Measurements from ENCODE around the gene GRK7.

Gene GRK7, protein sequence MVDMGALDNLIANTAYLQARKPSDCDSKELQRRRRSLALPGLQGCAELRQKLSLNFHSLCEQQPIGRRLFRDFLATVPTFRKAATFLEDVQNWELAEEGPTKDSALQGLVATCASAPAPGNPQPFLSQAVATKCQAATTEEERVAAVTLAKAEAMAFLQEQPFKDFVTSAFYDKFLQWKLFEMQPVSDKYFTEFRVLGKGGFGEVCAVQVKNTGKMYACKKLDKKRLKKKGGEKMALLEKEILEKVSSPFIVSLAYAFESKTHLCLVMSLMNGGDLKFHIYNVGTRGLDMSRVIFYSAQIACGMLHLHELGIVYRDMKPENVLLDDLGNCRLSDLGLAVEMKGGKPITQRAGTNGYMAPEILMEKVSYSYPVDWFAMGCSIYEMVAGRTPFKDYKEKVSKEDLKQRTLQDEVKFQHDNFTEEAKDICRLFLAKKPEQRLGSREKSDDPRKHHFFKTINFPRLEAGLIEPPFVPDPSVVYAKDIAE (N-terminal part only)

DNA sequence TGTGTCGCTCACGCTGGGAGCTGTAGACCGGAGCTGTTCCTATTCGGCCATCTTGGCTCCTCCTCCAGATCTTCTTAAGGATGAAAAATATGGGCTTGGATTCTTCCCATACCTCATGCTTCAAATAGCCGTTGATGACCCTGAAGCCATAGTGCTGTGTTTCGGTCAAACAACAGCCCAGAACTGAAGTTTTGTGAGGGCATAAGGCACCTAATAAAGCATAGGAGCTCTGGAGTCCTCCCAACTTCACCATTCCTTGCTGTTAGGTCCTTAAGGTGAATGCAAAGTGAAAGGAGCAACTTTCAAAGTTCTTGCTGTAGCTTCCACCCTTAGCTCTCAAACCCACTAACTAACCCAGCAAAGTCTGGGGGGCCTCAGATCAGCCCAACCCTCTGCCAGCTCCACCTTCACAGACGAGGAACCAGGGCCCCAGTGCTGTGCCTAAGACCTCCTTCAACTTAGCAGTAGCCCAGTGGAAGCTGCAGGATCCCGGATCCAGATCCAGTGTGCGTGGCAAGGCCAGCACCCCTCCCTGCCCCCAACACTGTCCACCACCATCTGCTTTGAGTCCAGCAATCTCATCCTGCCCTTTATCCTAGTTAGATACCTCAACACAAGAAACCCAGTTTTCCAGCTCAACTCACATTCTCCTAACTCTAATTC, at the start of gene GRK7:
Gene GRK7, plus strand, starts transcription at position 321 of the 663 bp plus-strand sequence. CDS start 14,877 bp downstream, outside the sequence.
- no peak for DNase-seq

DNA sequence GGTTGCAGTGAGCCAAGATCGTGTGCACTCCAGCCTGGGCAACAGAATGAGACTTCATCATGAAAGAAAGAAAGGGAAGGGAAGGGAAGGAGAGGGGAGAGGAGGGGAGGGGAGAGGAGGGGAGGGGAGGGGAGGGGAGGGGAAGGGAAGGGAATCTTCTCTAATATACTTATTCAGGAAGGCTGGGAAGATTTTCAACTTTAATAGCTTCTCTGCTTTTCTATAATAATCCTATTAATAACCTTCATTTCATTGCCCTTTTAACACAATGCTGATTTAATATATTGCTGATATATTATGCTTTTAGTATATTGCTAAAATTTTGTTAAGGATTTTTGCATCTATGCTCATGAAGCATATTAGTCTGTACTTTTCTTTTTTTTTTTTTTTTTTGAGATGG, 48.5 kb upstream of the GRK7 start:
- DNase-seq: no peak

DNA sequence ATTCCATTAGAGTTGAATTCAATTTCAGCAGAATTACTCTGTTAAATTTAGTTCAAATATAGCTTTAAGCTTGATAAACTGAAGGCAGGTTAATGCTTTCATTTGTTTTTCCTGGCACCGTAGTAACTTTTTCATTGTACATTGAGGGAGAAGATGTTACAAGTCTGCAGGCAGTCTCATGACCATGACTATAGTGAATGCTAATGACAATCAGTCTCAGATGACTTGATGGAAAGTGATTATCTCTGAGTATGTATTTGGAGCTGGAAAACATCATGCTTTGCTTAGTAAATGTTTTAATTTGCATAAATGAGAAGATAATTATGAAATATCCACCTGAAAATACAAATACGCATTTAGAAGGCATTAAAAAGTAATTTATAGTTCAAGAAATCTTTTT, 41.1 kb upstream of the GRK7 start:
- no peak for DNase-seq

DNA sequence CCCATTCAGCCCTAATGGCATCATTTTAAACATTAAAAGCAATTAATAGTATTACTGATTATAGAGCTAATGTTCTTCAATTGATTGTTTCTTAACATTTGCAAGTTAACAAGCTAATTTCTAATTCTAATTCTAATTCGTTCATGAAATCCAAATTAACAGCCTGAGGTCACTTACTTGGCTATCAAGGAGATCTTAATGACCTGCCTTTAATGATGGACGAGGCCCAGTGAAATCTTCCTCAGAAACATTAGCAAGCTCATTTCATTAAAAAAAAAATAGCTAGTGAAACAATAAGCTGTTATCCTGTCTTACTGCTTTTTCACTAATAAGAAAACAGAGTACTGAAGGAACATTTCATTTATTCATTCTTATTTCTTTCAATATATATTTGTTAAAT, 40.6 kb upstream of the GRK7 start:
- DNase-seq: no peak

DNA sequence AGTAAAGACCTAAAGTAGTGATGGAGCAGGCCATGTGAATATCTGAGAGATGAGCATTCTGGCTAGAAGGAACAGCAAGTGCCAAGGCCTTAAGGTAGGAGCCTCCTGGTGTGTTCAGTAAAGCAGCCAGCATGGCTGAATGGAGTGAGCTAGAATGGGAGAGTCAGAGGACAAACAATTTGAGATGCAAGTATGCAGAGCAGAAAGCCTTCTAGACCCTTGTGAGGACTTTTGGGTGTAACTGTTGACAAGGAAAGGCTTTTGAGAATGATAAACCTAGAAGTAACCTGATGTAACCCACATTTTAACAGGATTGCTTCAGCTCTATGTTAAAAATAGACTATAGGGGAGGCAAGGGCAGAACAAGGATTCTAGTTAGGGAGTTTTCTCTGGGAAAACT, 40.0 kb upstream of the GRK7 start:
- no peak for DNase-seq

DNA sequence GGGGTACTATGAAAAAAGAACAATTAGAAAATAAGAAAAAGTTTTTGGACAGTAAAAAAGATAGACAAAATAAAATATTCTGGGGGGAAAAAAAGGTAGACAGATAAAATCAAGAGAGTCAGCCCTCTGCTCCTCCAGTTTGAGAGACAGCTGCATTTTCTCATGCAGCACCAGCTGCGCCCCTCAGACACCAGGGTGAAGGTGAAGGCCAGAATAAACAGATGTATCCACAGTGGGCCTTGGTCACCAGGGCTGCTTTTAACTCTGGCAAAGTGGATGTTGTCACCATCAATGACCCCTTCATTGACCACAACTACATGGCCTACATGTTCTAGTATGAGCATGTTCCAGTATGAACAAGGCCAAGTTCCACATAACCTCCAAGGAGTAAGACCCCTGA, 39.0 kb upstream of the GRK7 start:
- DNase-seq: no peak

DNA sequence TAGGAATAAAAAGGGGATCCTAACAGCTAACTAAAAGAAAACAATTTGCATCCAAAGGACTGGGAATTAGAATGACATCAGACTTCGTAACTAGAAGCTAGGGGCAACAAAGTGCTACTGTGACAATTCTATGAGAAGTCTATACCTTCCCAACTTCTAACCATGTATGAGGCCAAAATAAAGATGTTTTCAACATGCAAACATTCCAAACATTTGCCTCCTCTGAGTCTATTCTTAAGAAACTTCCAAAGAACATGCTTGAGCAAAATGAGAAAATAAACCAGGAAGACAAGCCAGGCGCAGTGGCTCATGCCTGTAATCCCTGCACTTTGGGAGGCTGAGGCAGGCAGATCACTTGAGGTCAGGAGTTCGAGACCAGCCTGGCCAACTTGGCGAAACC, 38.2 kb upstream of the GRK7 start:
- no peak for DNase-seq

DNA sequence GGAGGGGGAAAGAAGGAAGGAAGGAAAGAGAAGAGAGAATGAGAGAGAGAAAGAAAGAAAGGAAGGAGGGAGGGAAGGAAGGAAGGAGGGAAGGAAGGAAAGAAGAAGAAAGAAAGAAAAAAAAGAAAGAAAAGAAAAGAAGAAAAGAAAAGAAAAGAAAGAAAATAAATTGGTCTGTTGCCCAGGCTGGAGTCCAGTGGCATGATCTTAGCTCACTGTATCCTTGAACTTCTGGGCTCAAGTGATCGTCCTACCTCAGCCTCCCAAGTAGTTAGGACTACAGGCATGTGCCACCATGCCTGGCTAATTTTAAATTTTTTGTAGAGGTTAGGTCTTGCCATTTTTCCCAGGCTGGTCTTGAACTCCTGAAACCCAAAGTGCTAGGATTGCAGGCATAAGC, 36.7 kb upstream of the GRK7 start:
- DNase-seq: no peak

DNA sequence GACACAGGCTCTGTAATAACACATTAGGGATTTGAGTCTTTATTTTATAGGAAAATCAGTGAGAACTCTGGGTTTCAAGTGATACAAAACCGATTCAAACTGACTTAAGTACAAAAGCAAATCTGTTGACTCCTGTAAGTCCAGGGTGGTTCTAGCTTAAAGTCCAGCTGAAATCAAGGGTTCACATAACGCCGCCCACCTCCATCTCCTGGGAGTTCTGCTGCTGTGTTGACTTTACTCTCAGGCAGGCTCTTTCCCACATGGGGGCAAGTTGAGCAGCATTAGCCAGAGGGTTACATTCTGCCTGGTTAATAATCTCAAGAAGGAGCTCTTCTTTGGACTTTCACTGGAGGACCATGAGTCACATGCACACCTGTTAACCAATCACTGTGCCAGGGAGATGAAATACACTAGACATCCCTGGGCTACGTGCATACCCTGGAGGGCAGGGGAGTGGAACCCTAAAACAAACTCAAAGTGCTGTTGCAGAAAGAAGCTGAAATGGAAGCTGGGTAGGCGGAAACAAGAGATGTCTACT, 34.8 kb upstream of the GRK7 start:
- no peak for DNase-seq

DNA sequence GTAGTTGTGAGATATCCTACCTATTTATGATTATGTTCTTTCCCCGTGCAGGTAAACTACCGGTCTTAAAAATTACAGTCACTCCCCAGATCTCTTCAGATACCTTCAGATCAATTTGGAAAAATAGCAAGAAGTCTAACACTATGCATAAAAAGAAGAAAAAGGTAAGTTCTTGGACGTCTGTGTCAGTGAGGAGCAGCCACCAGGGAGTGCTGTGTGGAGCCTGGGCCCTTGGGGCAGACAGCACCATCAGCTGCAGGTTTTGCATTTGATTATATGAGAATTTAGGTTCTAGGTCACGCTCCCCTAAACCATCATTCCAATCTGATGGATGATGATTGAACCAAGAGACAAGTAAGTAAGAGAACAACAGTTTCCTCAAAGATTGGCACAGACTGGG, 34.0 kb upstream of the GRK7 start:
- no peak for DNase-seq

DNA sequence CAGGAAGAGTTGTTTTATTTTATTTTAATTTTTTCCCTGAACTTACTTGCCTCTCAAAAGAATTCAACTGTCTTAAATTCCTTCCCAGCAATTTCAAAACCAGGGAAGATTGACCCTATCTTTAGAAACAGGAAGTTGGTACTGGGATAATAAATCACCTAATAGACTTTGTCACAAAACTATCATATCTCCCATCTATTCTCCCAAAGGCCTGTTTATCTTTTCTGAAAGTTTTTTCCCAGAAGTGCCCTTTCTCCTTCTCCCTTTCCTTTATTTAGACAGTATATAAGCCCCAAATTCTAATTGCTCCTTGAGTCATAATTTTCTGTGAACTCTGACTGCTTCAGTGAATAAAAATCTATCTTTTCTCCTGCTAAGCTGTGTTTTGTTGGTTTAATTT, 28.0 kb upstream of the GRK7 start:
- DNase-seq: no peak

DNA sequence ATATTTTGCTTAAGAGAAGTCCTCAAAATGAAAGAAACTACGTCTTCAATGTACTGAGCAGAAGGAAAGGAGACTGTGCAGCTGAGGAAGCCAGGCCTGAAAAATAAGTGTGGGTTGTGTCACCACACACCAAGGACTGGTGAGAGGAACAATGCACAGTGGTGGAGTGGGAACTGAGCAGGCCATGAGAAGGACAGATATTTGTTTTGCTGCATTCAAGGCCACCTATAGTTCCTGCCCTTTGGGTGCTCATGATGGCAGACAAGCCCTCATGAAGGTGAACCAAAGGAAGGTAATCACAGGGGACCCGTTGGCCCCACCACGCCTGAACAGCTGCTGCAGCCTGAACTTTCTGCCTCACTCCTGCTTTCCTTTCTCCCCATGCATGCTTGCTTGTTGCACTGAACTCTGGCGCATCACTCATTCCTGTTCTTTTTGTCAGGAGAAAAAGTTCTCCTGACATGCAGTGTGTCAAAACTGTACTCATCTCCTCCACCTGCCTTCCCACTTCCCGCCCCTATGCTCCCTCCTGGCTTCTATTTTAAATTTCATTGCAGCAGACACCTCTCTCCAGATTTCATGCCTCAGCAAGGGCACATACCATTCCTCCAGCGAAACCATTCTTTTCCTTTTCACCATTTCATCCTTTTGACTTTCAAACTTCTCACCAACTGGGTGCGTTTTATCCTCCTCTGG, 27.3 kb upstream of the GRK7 start:
- DNase-seq: no peak

DNA sequence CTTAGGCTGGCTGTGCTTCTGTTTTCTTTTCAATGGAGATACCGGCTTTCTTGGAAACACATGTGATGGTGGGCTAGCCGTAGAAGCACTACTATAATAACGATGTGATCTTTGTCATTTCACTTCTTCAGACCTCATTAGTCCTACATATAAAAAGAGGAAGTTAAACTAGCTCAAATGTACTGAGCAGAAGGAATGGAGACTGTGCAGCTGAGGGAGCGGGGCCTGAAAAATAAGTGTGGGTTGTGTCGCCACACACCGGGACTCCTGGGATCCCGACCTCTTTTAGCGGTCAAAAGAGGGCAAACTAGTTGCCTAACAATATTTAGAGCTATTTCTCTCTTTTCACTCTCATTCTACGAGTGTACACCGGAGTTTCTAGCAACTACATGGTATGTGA, 26.1 kb upstream of the GRK7 start:
- no peak for DNase-seq

DNA sequence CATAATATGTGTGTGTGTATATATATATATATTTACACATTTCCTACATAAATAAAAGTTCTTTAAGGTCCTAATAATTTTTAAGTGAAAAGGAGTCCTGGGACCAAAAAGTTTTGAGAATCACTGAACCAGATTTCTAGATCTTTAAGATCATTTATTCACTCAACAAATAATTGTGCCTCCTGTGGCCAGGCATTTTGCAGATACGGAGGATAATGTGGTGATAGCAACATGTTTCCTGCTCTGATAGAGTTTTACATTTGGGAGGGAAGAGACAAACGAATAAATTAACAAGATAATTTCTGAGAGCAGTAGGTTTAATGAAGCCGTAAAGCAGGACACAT, 25.6 kb upstream of the GRK7 start:
- no peak for DNase-seq

DNA sequence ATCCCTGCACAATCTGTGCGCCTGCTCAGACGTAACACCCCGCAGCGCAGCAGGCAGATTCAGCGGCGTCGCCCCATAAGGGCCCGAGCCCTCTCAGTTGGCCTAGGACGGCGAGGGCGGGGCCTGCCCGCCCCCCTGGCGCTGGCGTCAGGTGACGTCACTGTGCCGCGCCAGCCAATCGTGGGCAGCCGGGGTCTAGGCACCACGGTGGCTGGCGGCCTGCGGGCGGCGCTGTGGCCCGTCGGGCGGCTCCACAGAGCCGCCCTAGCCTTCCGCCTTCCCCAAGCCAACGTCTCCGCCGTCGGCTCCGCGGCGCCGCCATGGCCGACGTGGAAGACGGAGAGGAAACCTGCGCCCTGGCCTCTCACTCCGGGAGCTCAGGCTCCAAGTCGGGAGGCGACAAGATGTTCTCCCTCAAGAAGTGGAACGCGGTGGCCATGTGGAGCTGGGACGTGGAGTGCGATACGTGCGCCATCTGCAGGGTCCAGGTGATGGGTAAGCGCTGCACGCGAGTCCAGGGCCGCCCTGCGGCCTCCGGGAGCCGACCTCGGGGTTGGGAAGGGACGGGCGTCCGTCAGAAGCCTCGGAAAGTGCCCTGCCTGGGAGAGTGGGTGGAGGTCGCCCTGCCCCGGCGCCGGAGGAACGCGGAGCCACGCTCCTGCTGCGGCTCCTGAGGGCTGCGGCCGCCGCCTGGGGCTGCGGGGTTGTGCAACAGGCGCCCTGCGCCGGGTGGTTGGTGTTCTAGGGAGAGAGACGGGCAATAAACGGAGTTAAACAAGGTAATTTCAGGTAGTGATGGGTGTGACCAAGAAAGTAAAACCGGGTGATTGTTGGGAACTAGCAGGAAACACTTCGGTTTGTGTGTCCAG, 25.0 kb upstream of the GRK7 start, which contains the start of gene RNF7:
Gene RNF7, plus strand, starts transcription at position 277 of the 869 bp plus-strand sequence. Its CDS starts 44 bp downstream, at position 321.
- DNase-seq: peak; percentile 96

DNA sequence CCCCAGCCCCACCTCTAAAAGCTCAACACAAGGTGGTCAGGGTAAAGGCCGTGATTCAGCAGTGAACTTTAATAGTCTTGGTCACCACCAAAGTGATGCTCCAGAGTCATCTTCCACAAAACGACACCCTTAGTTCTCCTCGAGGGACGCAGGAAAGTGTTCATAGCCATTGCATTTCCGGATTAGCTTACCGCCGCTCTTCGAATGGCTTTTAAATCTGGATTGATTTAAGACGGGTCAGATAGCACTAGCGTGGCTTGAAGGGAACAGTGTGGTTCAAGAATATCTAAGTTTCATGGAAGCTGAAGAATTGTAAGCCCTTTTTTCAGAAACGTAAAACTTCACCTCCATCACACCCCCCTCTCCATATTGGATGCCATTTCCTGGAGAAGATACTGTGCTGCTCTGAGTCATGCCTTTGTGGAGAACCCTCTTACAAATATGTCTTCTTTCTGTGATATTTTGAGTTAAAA, 24.3 kb upstream of the GRK7 start:
- DNase-seq: peak; percentile 11

DNA sequence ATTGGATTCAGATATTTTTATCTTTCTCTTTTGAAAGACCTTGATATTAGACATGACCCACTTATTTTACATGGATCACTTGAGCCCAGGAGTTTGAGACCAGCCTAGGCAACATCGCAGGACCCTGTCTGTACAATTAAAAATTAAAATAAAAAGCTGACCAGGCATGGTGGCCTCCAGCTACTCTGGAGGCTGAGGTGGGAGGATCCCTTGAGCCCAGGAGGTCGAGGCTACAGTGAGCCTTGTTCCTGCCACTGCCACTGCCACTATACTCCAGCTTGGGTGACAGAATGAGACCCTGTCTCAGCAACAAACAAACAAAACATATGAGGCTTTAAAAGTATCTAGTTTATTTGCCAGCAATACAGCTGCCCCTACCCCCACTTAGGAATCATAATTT, 23.5 kb upstream of the GRK7 start:
- DNase-seq: no peak

DNA sequence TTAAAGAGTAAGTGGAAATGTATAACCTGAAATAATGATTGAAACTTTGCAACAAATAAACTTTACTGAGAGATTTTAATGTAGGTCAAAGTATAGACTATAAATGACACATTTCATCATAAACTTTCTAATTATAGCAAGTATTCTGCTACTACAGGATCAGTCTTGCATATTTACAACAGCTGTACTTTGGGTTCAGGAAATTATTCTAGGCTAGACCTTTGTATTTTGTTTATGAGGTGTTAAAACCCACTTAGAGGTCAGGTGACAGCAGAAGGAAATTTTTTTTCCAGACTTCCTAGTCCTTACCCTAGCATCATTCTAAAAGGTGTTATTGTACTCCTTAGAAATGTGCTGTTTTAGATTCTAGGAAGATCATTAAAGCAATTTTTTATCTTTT, 22.9 kb upstream of the GRK7 start:
- no peak for DNase-seq

DNA sequence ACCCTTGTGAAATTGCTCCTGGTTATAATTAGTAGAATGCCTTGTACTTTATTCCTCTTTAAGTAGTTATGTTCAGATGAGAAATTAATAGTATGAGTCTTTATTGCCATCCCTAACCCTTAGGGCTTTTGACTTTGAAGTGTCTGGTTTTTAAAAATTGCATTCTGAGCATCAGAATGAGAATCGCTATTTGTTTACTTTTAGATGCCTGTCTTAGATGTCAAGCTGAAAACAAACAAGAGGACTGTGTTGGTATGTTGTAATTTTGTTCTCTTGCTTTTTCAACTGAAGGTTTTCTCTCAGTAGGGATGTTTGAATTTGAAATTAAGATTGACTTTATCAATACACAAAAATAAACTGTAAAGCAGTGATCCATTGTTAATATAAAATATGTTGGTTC, 19.9 kb upstream of the GRK7 start:
- DNase-seq: no peak

DNA sequence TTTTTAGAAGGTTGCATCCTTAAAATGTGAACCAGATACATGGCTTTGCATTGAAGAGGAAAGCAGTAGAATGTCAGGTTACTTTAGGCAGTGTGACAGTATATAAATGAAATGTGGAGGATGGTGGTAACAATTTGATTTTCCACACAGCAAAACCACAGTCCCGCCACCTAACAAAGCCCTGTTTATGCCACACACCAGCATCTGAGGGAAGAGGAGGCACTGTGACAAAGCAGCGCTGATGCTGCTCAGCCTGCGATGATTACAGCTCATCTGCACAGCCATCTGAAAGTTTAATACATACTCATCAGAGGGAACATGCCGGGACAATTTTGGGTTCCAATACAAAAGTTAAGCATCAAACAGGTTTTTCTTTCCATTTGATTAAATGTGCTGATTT, 16.2 kb upstream of the GRK7 start:
- no peak for DNase-seq

DNA sequence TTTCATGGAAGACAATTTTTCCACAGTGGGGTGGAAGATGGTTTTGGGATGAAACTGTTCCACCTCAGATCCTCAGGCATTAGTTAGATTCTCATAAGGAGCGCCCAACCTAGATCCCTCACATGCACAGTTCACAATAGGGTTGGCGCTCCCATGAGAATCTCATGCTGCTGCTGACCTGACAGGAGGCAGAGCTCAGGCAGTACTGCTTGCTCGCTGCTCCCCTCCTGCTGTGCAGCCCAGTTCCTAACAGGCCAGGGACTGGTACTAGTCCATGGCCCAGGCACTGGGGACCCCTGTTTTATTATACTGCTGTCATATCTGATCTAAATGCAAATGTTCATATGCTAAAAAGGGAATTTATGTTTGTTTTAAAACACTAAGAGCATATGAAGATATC, 9.8 kb upstream of the GRK7 start:
- DNase-seq: no peak

DNA sequence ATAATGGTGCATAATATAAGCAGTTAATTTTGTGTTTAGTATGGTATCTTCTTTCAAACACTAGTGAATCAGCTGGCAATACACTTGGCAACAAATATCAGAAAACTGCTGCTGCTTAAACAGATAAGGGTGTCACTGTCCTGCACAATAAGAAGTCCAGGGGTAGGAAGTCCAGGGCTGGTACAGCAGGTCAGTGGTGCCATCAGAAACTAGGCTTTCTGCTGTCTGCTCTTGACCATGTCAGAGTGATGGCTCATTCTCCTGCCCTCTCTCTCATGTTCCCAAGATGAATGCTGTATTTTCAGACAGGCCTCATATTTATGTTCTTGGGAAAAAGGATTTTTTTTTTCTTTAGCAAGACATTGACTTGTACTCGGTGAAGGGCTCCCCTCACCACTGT, 9.2 kb upstream of the GRK7 start:
- DNase-seq: no peak
